NCI-H1930 (cell line): ENCODE results near the gene IQCN.

Source experiments
- DNase-seq, 2 experiments: peaks; one replicate each; lab custom pipeline; 2025; lab: John Stamatoyannopoulos, UW

The IQCN gene

GRCh38 chr19:18231775-18232174 is 42.5 kb downstream of the IQCN start:
- no peak for DNase-seq

GRCh38 chr19:18230941-18231734 is 43.1 kb downstream of the IQCN start:
- no peak for DNase-seq

- no peak for DNase-seq
Measured at GRCh38 chr19:18229915-18230314, 44.3 kb downstream of the IQCN start.

- no peak for DNase-seq
Measured at GRCh38 chr19:18229474-18229873, 44.8 kb downstream of the IQCN start.

- DNase-seq, result no peak
Measured at GRCh38 chr19:18227781-18228271, 46.4 kb downstream of the IQCN start.

- no peak for DNase-seq
Measured at GRCh38 chr19:18226956-18227780, 47.1 kb downstream of the IQCN start.

- DNase-seq, result no peak
Measured at GRCh38 chr19:18225702-18226468, 48.4 kb downstream of the IQCN start, which contains the start of gene PDE4C. Gene PDE4C (minus strand): TSS chr19:18226438. CDS start chr19:18226415, 23 bp downstream.

- no peak for DNase-seq
Measured at GRCh38 chr19:18225355-18225701, 48.9 kb downstream of the IQCN start.

GRCh38 chr19:18224525-18225354 is 49.5 kb downstream of the IQCN start:
- peak; percentile 91 to 96 for DNase-seq

GRCh38 chr19:18223860-18224524 is 50.3 kb downstream of the IQCN start:
- DNase-seq, result peak in 1 of 2 experiments; percentile 56

- DNase-seq, result no peak
Measured at GRCh38 chr19:18221815-18222725, 52.2 kb downstream of the IQCN start.

GRCh38 chr19:18220632-18221275 is 53.5 kb downstream of the IQCN start:
- no peak for DNase-seq

- DNase-seq, result no peak
Measured at GRCh38 chr19:18219911-18220631, 54.2 kb downstream of the IQCN start.

- DNase-seq, result no peak
Measured at GRCh38 chr19:18218600-18218999, 55.7 kb downstream of the IQCN start.

- DNase-seq, result no peak
Measured at GRCh38 chr19:18218159-18218558, 56.1 kb downstream of the IQCN start.

- DNase-seq, result no peak
Measured at GRCh38 chr19:18216789-18217188, 57.5 kb downstream of the IQCN start.

GRCh38 chr19:18214779-18215433 is 59.3 kb downstream of the IQCN start:
- no peak for DNase-seq

- DNase-seq, result no peak
Measured at GRCh38 chr19:18211683-18212082, 62.6 kb downstream of the IQCN start.
